Gastroesophageal sphincter (tissue), 3 donors: ENCODE data around the gene SKP1.

Experiments used
- CTCF ChIP-seq, 4 experiments: fragments of 200-600 bp in 2 of 4; fragments of 450-650 bp in 2 of 4; sonication (generic) in 1 of 4; IDR thresholded peaks; one replicate each; pipeline ENCODE4 v1.5.1; 2017 to 2019; ENCODE audit warnings: antibody characterized with exemption in 4 of 4, mild to moderate bottlenecking in 2 of 4, moderate library complexity in 2 of 4
- EP300 ChIP-seq: sonication (generic); formaldehyde crosslinking; IDR thresholded peaks from one replicate; pipeline ENCODE4 v1.6.1; 2017; ENCODE audit warnings: antibody characterized with exemption, mild to moderate bottlenecking
- POLR2A ChIP-seq, 2 donors: fragments of 450-650 bp; IDR thresholded peaks; one replicate each; pipeline ENCODE4 v1.6.1; 2017; ENCODE audit warnings: antibody characterized with exemption in 2 of 2, mild to moderate bottlenecking in 2 of 2, moderate library complexity in 1 of 2
- POLR2AphosphoS5 ChIP-seq: sonication (generic); formaldehyde crosslinking; IDR thresholded peaks from one replicate; pipeline ENCODE4 v1.6.1; 2017; ENCODE audit warnings: antibody characterized with exemption

GRCh38 chr5:134142052-134142451, 34.7 kb downstream of the SKP1 start:
- TF ChIP-seq EP300 (no peak), CTCF (IDR thresholded peaks at IDR 0.05) (no peak), POLR2AphosphoS5 (no peak), POLR2A (IDR thresholded peaks at IDR 0.05) (no peak)
